ENCODE measurements around the gene ACOT13.
"Not testable (repeated sequence)": the region's sequence is repeated elsewhere in the genome, so short reads cannot be mapped to it uniquely, and the experiment has no call there.

The ACOT13 gene

DNA sequence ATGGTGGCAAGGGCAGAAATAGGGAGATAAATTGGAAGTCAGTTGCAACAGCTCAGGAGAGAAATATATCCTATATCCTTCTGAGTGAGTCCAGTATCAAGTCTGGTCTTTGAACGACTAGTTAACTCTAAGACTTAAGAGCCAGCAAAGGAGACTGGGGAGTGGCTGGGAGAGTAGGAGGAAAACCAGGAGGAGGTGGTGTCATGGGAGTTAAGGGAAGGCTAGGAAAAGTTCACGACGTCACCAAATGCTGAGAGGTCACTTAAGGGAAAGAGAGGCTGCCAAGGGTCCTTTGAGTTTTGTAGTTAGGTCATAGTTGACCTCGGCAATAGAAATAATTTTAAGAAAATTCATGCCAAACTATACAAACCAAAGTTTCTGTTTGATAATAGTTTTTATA is 25.1 kb downstream of the ACOT13 start:
- no peak for DNase-seq (ENCODE audit: low read depth in 1 of 2, low spot score in 1 of 2)

DNA sequence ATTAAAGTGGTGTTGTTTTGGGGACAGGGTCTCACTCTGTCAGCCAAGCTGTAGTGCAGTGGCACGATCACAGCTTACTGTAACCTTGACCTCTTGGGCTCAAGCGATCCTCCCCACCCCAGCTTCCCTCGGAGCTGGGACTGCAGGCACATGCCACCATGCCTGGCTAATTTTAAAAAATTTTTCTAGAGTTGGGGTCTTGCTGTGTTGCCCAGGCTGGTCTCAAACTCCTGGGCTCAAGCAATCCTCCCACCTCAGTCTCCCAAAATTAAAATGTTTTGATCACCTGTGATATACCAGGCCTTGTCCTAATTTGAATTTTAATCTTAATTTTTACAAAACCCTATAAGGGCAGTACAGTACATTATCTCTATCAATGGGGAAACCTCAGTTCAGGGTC is 25.5 kb downstream of the ACOT13 start:
- DNase-seq (ENCODE audit: low read depth in 1 of 2, low spot score in 1 of 2), result no peak

DNA sequence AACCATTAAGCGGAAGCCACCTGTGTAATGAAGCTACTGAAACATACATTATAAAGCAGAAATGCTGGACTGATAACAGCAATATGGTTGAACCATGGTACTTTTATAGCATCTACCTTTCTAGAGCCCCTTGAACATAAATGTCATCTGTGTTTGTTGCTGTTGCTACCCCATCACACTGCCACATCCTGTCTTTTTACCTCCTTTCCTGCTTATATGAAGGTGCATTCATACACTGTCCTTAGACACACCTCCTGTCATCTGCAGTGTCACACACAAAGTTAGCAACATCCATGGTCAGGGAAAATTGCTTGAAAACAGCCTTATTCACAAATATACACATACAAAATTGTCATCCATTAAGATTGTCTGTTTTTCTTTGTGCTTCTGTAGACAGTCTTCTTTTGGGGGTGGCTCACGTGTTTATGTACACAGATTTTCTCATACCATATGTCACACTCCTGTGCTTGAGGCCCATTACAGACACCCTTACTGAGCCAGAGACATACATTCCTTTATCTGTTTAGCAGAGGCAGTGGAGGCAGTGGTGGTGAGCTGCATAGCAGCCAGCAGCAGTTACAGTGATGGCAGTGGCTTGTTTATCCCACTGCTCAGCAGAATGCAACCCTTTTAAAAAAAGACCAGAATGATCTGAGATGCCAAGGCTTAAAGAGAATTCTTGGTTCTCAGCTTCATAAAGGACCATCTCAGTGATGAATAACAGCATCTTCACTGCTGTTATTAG is 26.1 kb downstream of the ACOT13 start:
- DNase-seq (ENCODE audit: low read depth in 1 of 2, low spot score in 1 of 2), result no peak

DNA sequence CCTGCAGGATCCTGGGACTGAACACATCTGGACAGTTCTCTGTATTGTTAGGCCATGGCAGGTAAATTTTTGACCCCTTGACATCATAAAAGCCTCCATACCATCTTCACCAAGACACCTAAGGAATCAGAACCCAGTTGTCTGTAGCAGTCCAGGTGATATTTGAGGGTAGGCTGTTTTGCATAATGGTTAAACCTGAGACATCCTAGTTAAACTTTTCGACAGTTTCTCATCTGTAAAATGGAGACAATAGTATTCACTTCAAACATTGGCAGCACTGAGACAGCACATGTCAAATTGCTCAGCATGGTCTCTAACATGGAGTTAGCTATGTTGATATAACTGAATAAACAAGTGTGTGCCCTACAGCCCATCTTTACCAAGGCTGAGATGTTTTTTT is 27.3 kb downstream of the ACOT13 start:
- DNase-seq (ENCODE audit: low read depth in 1 of 2, low spot score in 1 of 2), result no peak

DNA sequence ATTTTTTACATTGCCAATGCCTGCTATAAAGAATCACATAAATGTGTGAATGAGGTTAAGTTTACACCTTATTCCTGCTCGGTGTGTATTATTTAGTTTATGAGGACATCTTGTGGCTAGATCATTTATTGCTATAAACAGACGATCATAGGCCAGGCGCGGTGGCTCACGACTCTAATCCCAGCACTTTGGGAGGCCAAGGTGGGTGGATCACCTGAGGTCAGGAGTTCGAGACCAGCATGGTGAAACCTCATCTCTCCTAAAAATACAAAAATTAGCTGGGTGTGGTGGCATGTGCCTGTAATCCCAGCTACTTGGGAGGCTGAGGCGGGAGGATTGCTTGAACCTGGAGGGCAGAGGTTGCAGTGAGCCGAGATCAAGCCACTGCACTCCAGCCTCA is 28.8 kb downstream of the ACOT13 start:
- peak in 1 of 2 donors; percentile 0 for DNase-seq (ENCODE audit: low read depth in 1 of 2, low spot score in 1 of 2)

DNA sequence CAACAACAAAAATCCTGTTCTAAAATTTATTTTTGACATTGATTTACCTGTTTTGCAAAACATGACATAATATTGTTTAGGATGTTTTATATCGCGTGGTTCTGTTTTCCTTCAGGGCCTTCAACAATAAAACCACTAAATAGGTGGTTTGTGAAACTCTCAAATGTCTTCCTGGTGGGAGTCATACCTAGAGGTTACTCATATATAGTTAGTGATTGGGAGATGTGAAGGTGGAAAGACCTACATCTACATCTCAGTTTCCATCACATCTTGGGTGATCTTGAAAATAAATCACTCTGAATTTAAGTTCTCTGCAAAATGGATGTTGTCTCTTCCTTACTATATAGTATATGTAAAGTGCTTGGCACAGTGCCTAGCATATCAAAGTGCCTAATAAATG is 29.2 kb downstream of the ACOT13 start:
- no peak for DNase-seq (ENCODE audit: low read depth in 1 of 2, low spot score in 1 of 2)

DNA sequence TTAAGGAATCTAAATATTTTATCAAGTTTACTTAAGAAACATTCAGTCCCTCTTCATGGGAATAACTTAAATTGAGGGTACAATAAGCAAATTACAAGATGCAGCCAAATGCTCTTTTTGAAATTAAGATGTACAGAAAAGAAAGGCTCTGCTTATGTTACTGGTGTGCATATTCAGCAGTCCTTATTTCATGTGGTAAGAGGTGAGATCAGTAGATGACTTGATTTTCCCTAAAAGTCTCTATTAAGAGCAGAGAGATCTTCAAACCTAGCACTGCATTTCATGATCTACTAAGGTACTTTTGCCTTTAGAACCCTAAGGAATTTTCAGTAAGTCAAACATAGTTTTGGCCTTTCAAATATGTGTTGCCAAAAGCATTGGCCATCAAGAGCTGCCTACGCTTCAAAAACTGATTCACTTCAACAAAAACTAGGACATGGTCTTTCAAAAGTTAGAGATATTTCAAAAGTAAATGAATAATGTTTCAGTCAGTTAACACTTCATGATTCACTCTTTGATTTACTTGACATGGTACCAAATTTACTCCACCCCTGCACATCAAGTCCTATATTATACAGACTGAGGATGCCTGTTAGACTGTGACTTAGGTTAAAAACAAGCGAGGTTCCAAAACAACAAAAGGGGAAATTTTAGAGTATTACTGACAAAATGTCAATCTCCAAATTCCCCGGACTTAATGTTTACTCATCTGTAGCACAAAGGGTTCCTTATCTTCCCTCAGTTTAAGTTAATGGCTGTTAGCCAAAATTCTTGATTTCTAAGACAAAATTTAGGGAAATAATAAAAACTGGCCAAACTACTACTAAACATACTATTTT is 32.9 kb downstream of the ACOT13 start:
- DNase-seq (ENCODE audit: low read depth in 1 of 2, low spot score in 1 of 2), result no peak

DNA sequence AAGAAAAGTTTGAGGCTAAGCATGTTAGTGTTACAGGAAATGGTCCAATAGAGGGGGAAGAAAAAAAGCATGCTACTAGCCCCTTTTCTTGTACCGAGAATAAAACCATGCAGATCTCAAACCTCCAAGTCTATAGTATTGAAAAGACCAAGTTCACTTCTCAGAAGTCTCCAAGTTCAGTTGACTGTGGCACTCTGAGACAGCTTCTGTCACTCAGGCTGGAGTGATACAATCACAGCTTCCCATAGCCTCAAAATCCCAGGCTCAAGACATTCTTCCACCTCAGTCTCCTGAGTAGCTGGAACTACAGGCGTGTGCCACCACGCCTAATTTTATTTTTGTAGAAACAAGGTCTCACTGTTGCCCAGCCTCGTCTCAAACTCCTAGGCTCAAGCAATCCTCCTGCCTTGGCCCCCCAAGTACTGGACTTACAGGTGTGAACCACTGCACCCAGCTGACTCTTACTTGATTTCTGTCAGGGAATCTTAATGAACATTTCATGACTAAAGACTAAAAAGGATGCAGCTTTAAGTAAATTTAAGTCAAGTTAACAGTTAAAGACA is 35.9 kb downstream of the ACOT13 start:
- DNase-seq (ENCODE audit: low read depth in 1 of 2, low spot score in 1 of 2), result no peak

DNA sequence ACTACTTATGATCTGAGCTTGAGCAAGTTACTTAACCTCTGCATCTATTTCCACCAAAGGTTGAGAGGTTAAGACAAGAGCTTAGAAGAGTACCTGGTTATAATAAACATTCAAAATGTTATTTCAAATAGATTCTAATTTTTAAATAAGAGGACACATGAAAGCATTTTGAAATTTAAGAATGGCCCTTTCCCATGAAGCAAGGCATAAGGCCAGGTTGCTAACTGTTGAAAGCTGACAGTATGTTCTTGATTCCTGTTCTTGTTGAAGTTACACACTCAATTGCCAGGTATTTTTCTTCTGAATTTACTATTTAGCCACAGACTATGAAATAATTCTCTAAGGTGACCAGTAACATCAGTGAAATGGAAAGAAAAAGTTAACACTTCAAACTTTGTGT is 37.6 kb downstream of the ACOT13 start:
- DNase-seq (ENCODE audit: low read depth in 1 of 2, low spot score in 1 of 2), result no peak

DNA sequence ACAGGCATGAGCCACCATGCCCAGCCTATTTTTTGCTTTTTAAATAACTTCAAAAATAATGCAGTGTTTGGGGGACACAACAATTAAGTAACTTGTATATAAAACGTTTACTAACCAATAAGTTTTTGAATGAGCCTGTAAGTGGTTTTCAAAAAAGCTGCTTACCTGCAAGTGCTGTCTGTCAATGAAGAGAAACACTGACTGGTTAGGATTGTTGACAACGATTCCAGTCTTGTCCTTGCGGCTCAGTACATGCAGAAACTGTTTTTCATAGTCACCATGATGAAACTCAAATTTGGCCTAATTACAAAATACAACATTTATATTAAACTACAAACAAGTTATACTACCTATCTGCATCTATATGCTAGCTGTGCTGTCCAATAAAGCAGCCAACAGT is 41.7 kb downstream of the ACOT13 start:
- no peak for DNase-seq (ENCODE audit: low read depth in 1 of 2, low spot score in 1 of 2)

DNA sequence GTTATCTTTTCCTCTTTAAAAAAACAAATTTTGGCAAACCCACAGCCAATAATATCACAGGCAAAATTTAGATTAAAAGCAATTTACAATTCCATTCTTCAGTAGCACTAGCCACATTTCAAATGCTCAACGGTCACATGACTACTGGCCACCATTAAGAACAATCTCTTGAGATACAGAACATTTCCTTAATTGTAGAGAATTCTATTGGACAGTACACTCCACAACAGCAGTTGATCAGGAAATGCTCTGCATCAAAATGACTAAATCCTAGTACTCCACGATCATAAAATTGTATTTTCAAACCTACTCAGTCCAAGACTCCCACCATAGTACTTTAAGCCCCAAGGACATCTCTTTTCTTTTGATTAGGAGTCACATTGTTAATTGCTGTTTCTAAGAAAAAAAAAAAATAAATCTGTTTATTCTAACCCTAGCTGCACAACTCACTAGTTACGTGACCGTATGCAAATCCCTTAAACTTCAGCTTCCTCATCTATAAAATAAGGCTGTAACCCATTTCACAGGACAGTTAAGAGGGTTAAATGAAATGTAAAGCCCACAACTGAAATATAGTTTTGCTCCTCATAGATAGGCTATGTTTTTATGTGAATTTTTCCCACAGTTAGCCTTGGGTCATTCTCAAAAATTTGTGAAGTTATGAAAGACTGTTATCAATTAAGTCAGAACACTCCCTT is 42.3 kb downstream of the ACOT13 start:
- no peak for DNase-seq (ENCODE audit: low read depth in 1 of 2, low spot score in 1 of 2)

DNA sequence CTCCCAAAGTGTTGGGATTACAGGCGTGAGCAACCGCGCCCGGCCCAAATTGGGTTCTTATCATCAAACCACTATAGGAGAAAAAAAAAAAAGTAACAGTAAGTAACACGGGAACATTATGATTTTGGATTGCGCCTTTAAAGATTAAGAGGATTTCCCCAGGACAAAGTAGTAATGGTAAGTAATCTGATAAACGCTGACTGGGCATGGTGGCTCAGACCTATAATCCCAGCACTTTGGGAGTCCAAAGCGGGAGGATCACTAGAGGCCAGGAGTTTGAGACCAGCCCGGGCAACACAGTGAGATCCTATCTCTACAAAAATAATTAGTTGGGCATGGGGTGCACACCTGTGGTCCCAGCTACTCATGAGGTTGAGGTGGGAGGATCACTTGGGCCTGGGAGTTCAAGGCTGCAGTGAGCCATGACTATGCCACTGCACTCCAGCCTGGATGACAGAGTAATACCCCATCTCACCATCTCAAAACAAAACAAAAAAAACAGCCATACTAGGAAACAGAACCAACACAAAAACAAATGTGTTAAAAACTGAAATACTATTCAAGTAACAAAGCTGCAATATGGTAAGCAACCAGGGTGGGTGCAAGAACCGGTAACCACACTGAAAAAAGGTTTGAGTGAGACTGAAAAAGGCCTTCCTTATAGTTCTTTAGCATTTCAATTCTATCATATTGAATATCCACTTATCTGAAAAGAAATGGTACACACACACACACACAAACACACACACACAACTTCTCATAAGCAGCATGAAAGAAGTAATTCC is 43.8 kb downstream of the ACOT13 start:
- DNase-seq (ENCODE audit: low read depth in 1 of 2, low spot score in 1 of 2), result no peak

DNA sequence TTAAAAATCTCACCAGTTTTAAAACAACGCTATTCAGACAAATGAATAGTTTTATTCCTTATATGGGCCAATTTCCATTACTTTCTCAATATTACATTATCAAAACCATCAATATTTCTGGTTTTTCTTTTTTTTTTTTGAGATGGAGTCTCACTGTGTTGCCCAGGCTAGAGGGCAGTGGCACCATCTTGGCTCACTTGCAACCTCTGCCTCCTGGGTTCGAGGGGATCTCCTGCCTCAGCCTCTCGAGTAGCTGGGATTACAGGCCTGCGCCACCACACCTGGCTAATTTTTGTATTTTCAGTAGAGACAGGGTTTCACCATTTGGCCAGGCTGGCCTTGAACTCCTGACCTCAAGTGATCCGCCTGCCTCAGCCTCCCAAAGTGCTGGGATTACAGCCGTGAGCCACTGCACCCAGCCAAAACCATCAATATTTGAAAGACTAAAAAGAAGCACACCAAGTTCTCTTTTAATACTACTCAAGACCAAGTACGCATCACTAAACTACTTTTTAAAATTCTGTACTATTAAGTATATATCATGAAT is 49.8 kb downstream of the ACOT13 start:
- DNase-seq (ENCODE audit: low read depth in 1 of 2, low spot score in 1 of 2), result not testable (repeated sequence)

DNA sequence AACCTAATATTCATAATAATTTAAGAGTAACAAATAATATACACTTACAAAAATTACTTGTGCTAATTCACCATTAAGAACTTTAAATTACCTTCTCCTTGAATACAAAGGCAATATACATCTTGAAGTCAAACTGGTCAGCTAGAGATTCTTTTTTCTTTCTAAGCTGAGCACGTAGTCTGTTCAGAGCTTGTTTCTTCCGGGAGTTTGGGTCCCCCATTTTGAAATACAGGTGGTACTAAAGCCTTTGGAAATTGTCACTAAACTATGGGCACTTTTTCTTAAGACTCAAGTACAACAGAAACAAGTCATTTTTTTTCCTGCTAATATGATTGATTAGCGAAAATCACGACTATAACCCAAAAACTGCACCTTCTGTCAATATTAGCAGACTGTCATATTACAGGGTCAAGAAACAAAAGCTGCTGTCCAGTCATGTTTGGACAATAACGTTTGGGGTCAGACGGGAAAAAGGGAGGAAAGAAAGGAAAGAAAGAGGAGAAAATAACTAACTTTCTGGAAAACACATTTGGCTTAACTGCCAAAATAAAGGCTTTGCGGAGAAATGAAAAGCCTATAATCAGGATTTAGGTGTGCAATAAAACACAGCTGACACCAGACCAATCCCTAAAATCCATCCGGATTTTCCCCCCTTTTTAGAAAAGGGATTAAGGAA is 51.7 kb downstream of the ACOT13 start:
- DNase-seq (ENCODE audit: low read depth in 1 of 2, low spot score in 1 of 2), result no peak

DNA sequence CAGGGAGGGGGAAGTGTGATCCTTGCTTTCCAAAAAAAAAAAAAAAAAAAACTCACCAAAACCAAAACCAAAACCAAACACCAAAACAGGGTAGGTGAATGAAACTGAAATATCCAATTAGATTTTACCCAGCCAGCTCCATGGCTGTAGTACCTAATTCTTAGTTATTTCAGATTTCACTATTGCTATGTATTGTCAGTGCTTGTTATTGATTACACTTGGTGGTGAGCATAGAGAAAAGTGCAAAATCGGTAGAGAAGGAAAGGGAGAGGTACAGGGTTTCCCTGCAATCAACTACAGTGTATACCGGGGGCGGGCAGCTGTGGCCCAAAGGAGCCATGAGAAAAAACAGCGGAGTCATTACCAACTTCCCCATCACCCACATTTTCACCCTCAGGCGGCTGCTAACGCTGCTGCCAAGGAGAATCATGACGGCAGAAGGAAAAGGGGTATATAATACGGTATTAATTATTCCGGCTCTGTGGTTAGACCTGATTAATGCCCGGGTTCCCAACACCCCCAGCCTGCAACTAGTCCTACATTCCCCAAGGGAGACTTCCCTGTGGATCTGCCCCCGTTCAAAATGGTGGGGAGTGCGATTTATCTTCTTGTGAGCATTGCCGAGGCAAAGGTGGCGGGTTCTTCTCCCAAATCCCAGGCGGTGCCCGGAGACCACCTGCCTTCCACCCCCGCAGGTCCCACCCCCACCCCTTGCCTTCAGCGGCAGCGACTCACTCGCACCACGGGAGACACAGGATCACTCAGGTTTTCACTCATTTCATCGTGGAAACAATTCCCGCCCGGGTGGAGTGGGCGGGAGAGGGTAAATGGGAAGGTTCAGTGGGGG is 52.5 kb downstream of the ACOT13 start, which contains the start of gene C6orf62:
C6orf62 (minus strand) TSS at position 30 of the 847 bp plus-strand sequence. CDS start 486 bp downstream, outside the sequence.
- DNase-seq (ENCODE audit: low read depth in 1 of 2, low spot score in 1 of 2), result peak; percentile 10 to 35

DNA sequence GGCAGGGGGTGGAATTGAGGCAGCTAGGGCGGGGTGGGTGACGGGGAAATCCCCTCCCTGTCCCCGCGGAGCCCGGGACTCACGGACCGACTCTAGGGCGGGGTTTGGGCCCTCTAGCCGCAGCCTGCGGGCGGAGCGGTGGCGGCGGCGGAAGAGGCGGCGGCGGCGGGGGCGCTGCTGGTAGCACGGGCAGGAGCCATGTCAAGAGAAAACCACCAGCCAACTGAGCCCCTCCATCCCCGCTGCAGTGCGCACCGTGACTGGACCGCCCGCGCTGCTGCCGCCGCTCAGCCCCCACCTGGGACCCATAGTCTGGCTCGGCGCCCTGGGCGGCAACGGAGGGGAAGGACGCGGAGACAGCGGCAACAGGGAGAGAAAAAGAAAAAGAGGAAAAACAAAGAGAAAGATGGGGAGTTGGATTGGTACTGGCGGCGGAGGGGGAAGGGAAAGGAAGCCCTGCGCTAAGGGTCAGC is 53.3 kb downstream of the ACOT13 start:
- DNase-seq (ENCODE audit: low read depth in 1 of 2, low spot score in 1 of 2), result peak; percentile 48 to 75

DNA sequence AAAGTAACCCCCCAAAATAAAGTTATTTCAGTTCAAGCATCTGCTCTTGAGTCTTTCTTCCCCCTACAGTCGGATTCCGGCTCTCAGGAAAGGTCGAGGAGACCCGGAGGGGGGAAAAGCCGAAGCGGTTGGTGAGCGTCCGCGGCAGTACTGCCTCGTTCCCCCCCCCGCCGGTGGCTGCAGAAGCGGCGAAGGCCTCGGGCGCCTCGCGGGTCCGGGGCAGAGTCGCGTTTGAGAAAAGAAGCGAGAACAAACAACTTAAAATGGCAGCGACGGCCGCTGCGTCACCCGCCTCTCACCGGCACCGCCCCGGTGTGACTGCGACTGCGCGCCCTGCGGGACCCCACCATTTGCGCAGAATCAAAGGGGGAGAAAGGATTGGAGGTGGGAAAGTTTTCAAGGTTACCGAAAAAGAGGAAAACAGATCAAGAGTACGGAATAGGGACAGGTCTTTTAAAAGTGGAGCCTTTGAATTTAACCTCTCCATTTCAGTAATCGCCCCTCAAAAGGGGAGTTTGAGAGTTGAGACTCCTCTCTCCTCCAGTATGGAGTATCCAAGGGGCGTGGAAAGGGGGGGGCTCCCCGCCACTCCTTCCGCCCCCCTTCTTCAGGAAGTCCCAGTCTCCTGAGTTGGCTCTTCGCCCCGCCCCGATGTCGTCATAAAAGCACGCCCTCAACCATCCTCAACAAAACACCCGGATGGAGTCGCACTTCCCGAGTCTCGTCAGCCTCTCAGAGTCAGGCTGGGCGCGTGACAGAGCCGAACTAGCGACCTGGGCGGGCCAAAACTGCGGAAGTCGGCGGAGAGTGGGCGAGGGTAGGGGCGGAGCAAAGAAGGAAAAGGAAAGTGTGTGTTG is 54.0 kb downstream of the ACOT13 start:
- DNase-seq (ENCODE audit: low read depth in 1 of 2, low spot score in 1 of 2), result peak; percentile 99

Measured in activated T-helper 1 cell treated with anti-CD3 and anti-CD28 coated beads, Interleukin-2, amount 50 U/mL, for 16 hours (primary cell).